GM12892 (cell line): ENCODE results near the gene FBLN1.

Experiments used
- POLR2A ChIP-seq: IDR thresholded peaks from 2 replicates; pipeline ENCODE4 v1.6.1; 2011; ENCODE audit warnings: low read depth, low read length, control low read depth
- POLR2AphosphoS5 ChIP-seq: IDR thresholded peaks from 2 replicates; pipeline ENCODE4 v1.6.1; 2011; ENCODE audit warnings: low read depth, low read length, control low read depth
- TAF1 ChIP-seq: IDR thresholded peaks from 2 replicates; pipeline ENCODE4 v1.6.1; 2011; ENCODE audit warnings: low read depth, mild to moderate bottlenecking, control low read depth, low read length, borderline replicate concordance

DNA sequence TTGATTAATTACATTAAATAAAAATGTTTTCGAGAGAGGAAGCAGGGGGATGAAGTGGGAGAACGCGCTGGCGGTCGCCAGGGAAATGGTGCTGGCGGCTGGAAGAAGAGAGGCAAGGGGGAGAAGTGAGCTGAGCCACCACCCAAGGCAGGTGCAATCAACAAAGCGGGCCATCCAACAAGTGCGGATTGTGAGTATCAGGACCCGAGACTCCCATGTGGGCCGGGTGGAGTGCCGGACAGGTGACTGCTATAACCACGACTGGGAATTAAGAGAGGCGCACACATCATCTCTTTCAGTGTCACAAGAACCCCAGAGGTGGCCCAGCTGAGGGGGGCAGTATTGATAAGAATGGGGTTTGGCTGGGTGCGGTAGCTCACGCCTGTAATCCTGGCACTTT lies 127.8 kb downstream of the FBLN1 start:
- TF ChIP-seq POLR2AphosphoS5 (no peak), POLR2A (no peak), TAF1 (no peak)
